SK-N-SH (cell line): ENCODE results near the gene ZFAND2A. TPM values are rescaled to one million over a fixed set of nuclear protein-coding genes. Genes with fewer than 3 reads are reported as not detected.
A peak's percentile ranks its signal among the peaks of the same experiment; 100 is the strongest.

Experiments
- CTCF ChIA-PET: fragments of 300-600, 350-600 bp; formaldehyde crosslinking; extraction: SDS; loops from one replicate; lab custom pipeline; 2021; lab: Yijun Ruan, JAX
- POLR2A ChIA-PET: fragments of 350-600 bp; sonication (Branson Sonifier 250); formaldehyde crosslinking; extraction: SDS; loops from one replicate; lab custom pipeline; 2020; ENCODE audit warnings: antibody characterized with exemption, inconsistent platforms; lab: Yijun Ruan, JAX
- DNase-seq: peaks from one replicate; pipeline ENCODE4 v3.0.0; 2012
- H2AFZ ChIP-seq: fragments of 200-600 bp; sonication (generic); 2 replicates; pipeline ENCODE4 v1.8.1; 2016; ENCODE audit warnings: antibody characterized with exemption, mild to moderate bottlenecking, low read depth
- H3F3A ChIP-seq: fragments of 200-600 bp; sonication (generic); replicated peaks from 2 replicates; pipeline ENCODE3; 2016; ENCODE audit warnings: antibody characterized with exemption, mild to moderate bottlenecking; ENCODE audit not compliant: insufficient read depth
- H3K27ac ChIP-seq, 2 experiments: fragments of 200-500 bp in 1 of 2; fragments of 200-600 bp in 1 of 2; sonication (Bioruptor generic) in 1 of 2; sonication (generic), shearing (Covaris generic) in 1 of 2; 2 replicates each; pipeline versions ENCODE4 v1.5.1 to v1.6.1; 2014 to 2016; ENCODE audit warnings: low read depth in 2 of 2, inconsistent platforms in 1 of 2, low read length in 1 of 2, mild to moderate bottlenecking in 1 of 2, mixed read lengths in 1 of 2
- H3K27me3 ChIP-seq: fragments of 200-600 bp; sonication (generic), shearing (Covaris generic); 2 replicates; pipeline ENCODE4 v1.6.1; 2016; ENCODE audit warnings: mixed run types; ENCODE audit not compliant: insufficient read depth
- H3K36me3 ChIP-seq, 2 experiments: fragments of 200-500 bp in 1 of 2; fragments of 200-600 bp in 1 of 2; sonication (Bioruptor generic) in 1 of 2; sonication (generic) in 1 of 2; replicated peaks in 1 of 2; 2 replicates each; pipeline versions ENCODE3 to v1.5.1; 2014 to 2016; ENCODE audit warnings: low read length in 1 of 2, mild to moderate bottlenecking in 1 of 2; ENCODE audit not compliant: insufficient read depth in 2 of 2, control insufficient read depth in 1 of 2
- H3K4me1 ChIP-seq, 2 experiments: fragments of 200-500 bp in 1 of 2; fragments of 200-600 bp in 1 of 2; sonication (Bioruptor generic) in 1 of 2; sonication (generic), shearing (Covaris generic) in 1 of 2; 2 replicates each; pipeline versions ENCODE4 v1.5.1 to v1.6.1; 2014 to 2016; ENCODE audit warnings: low read depth in 1 of 2, low read length in 1 of 2, mixed run types in 1 of 2; ENCODE audit not compliant: insufficient read depth in 2 of 2, control insufficient read depth in 1 of 2
- H3K4me2 ChIP-seq: fragments of 200-600 bp; sonication (generic), shearing (Covaris generic); 2 replicates; pipeline ENCODE4 v1.6.1; 2017; ENCODE audit warnings: mixed run types
- H3K4me3 ChIP-seq, 2 experiments: fragments of 200-500 bp in 1 of 2; fragments of 200-600 bp in 1 of 2; sonication (Bioruptor generic) in 1 of 2; sonication (generic), shearing (Covaris generic) in 1 of 2; 2 replicates each; pipeline versions ENCODE4 v1.5.1 to v1.8.1; 2014 to 2016; ENCODE audit warnings: low read depth in 2 of 2, inconsistent platforms in 1 of 2, low read length in 1 of 2, mild to moderate bottlenecking in 1 of 2, mixed read lengths in 1 of 2, moderate library complexity in 1 of 2
- H3K79me2 ChIP-seq: fragments of 200-600 bp; sonication (generic); 2 replicates; pipeline ENCODE4 v1.8.1; 2017; ENCODE audit warnings: mild to moderate bottlenecking; ENCODE audit not compliant: insufficient read depth
- H3K9ac ChIP-seq: fragments of 200-600 bp; sonication (generic); 2 replicates; pipeline ENCODE4 v1.6.1; 2017; ENCODE audit warnings: mixed run types
- H3K9me2 ChIP-seq: fragments of 200-600 bp; sonication (generic); 2 replicates; pipeline ENCODE4 v1.6.1; 2017; ENCODE audit warnings: mixed run types
- H3K9me3 ChIP-seq: fragments of 200-600 bp; sonication (generic); 2 replicates; pipeline ENCODE4 v1.6.1; 2017; ENCODE audit warnings: mixed run types, mild to moderate bottlenecking, moderate library complexity
- H4K20me1 ChIP-seq: fragments of 200-600 bp; sonication (generic); 2 replicates; pipeline ENCODE4 v1.6.1; 2017; ENCODE audit warnings: mild to moderate bottlenecking, mixed run types; ENCODE audit not compliant: insufficient read depth
- CHD2 ChIP-seq: fragments of 150-350 bp; IDR thresholded peaks from 2 replicates; pipeline ENCODE4 v1.6.1; 2018; ENCODE audit warnings: low read length; ENCODE audit not compliant: partially characterized antibody
- ELF1 ChIP-seq: IDR thresholded peaks from 2 replicates; pipeline ENCODE4 v1.4.0; 2012
- EP300 ChIP-seq, 2 experiments: IDR thresholded peaks; 2 replicates each; pipeline versions ENCODE4 v1.4.0 to v1.6.1; 2012; ENCODE audit warnings: borderline replicate concordance in 1 of 2, low read depth in 1 of 2, low read length in 1 of 2
- FOSL2 ChIP-seq: IDR thresholded peaks from 2 replicates; pipeline ENCODE4 v1.4.0; 2012; ENCODE audit warnings: low read depth, mild to moderate bottlenecking, moderate library complexity, borderline replicate concordance
- FOXJ3 ChIP-seq: sonication (generic); formaldehyde crosslinking; IDR thresholded peaks from 2 replicates; pipeline ENCODE4 v1.5.1; 2020; ENCODE audit warnings: mild to moderate bottlenecking, missing genetic modification reagents
- GABPA ChIP-seq: IDR thresholded peaks from 2 replicates; pipeline ENCODE4 v1.4.0; 2012; ENCODE audit warnings: low read depth, mild to moderate bottlenecking
- MXI1 ChIP-seq: IDR thresholded peaks from 2 replicates; pipeline ENCODE4 v1.6.1; 2012; ENCODE audit warnings: mild to moderate bottlenecking, low read depth, low read length, improper control_type of control experiment
- NRF1 ChIP-seq: IDR thresholded peaks from 2 replicates; pipeline ENCODE4 v1.6.1; 2012; ENCODE audit warnings: low read depth, mild to moderate bottlenecking, low read length
- POLR2AphosphoS5 ChIP-seq: IDR thresholded peaks from 2 replicates; pipeline ENCODE4 v1.6.1; 2012; ENCODE audit warnings: low read depth, low read length
- RAD21 ChIP-seq: IDR thresholded peaks from 2 replicates; pipeline ENCODE4 v1.6.1; 2012; ENCODE audit warnings: mild to moderate bottlenecking, low read length
- RFX5 ChIP-seq: IDR thresholded peaks from 2 replicates; pipeline ENCODE4 v1.6.1; 2012; ENCODE audit warnings: mild to moderate bottlenecking, improper control_type of control experiment, low read length
- SIN3A ChIP-seq: IDR thresholded peaks from 2 replicates; pipeline ENCODE4 v1.6.1; 2012; ENCODE audit warnings: low read depth, mild to moderate bottlenecking, low read length, moderate library complexity, borderline replicate concordance
- TAF1 ChIP-seq: IDR thresholded peaks from 2 replicates; pipeline ENCODE4 v1.6.1; 2012; ENCODE audit warnings: low read depth, mild to moderate bottlenecking, low read length, moderate library complexity, borderline replicate concordance
- TCF12 ChIP-seq: IDR thresholded peaks from 2 replicates; pipeline ENCODE4 v1.4.0; 2012
- YY1 ChIP-seq: IDR thresholded peaks from 2 replicates; pipeline ENCODE4 v1.4.0; 2012; ENCODE audit warnings: low read depth, mild to moderate bottlenecking
- WGBS: methylation state at CpG from one replicate; pipeline ENCODE4 v1.1.6; 2017; ENCODE audit warnings: low lambda C conversion rate; 5-methylcytosine and 5-hydroxymethylcytosine counted together
- polyA plus RNA-seq, 3 experiments: library from polyadenylated mRNA; depleted of rRNA; stranded (reverse); fragments of >200 nt; gene quantifications; 2 replicates each; pipeline ENCODE4 v1.2.3, GENCODE V29; 2012
- TF ChIP-seq, protein P1 (sequence below): IDR thresholded peaks from 2 replicates; pipeline ENCODE4 v1.6.1; 2012; ENCODE audit warnings: mild to moderate bottlenecking, low read depth, low read length, moderate library complexity
- TF ChIP-seq, protein P2 (sequence below): IDR thresholded peaks from 2 replicates; pipeline ENCODE4 v1.4.0; 2012; ENCODE audit warnings: low read depth, borderline replicate concordance
- TF ChIP-seq, protein P3 (sequence below): fragments of 150-350 bp; IDR thresholded peaks from 2 replicates; pipeline ENCODE4 v1.6.1; 2016; ENCODE audit warnings: mild to moderate bottlenecking, low read depth, low read length
- TF ChIP-seq, protein P4 (sequence below): IDR thresholded peaks from 2 replicates; pipeline ENCODE4 v1.4.0; 2012; ENCODE audit warnings: low read depth
- TF ChIP-seq, protein P5 (sequence below): fragments of 200-600 bp; sonication (generic); IDR thresholded peaks from 2 replicates; pipeline ENCODE4 v1.6.1; 2017; ENCODE audit warnings: antibody characterized with exemption, mild to moderate bottlenecking, moderate library complexity

ZFAND2A gene, protein sequence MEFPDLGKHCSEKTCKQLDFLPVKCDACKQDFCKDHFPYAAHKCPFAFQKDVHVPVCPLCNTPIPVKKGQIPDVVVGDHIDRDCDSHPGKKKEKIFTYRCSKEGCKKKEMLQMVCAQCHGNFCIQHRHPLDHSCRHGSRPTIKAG
- 38.9 and 48.5 TPM in 2 replicates for polyA plus RNA-seq (2012; rRNA removed)
- 35.7 and 38.9 TPM in 2 replicates for polyA plus RNA-seq (2012; cell fraction: cytosol; rRNA removed)
- 53.1 and 58.2 TPM in 2 replicates for polyA plus RNA-seq (2012; cell fraction: nucleus; rRNA removed)

DNA sequence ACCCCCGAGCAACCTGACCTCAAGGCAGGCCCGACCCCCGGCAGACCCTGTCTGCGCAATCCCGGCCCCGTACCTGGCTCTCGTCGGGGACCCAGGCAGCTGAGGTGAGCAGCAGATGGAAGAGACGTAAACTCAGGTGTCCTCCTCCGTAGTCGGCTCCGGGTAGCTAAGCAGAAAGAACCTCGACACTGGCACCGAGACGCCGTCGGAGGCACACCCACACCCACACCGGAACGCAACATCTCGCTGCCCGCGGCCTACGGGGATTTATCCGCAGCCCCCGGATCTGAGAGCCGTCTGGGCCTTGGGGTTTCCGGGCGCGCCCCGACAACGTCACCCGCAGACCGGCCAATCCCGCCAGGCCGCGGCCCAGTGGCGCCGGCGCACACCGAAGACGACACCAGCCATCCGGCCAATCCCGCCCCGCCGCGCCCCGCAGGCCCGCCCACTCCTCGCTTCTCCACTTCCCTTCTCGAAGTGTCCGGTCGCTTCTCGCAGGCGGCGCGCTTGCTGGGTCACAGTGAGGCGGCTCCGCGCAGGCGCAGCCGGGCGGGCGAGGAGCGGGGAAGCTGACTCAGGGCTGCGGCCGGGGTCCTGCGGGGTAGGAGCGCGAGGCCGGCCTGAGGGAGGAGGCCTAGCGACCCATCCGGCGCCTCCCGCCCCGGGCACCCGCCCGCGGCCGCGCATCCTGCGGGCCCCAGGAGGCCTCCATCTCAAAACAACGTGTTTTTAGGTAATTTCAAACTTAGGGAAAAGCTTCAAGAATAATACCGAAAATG is at the start of gene ZFAND2A:
TSS of gene ZFAND2A (minus strand) at position 306 of the 779 bp plus-strand sequence. CDS start 1,984 bp downstream, outside the sequence.
- Histone ChIP-seq H3K9me3 (no peaks in the 10 kb centered on the region), H3K4me1 (peaks cover 14 to 16% of the 10 kb centered on the region in 2 experiments), H3K9ac (peak within 1 kb of the TSS; percentile 93), H3K36me3 (peaks cover 38 to 42% of the 10 kb centered on the region in 2 experiments), H3K27ac (peak within 1 kb of the TSS; percentile 81 to 94), H3K9me2 (no peaks in the 10 kb centered on the region), H3K79me2 (peaks cover 61% of the 10 kb centered on the region), H4K20me1 (no peaks in the 10 kb centered on the region; the same call in 1 of the 2 replicates), H3F3A (peaks cover 3% of the 10 kb centered on the region)
- POLR2A ChIA-PET, result interaction anchor here (0.6 to 0.9 kb wide), 3 partner anchors 8 to 22 kb away, joined by 3 read pairs; no protein-coding TSS in a partner anchor
- CTCF ChIA-PET, result interaction anchor here (0.8 to 3.2 kb wide), 10 partner anchors 10 to 272 kb away, joined by 3 to 22 read pairs (median 5); no protein-coding TSS in a partner anchor
- WGBS, result 0% methylated on average over 23 of the region's 83 CpGs
- DNase-seq, result peak; percentile 100
- TF ChIP-seq POLR2AphosphoS5 (peak; percentile 87), SIN3A (peak; percentile 73; the same call in 1 of the 2 replicates), MXI1 (peak; percentile 78; the same call in 1 of the 2 replicates), TAF1 (peak; percentile 88), TCF12 (no peak), FOXJ3 (no peak), RFX5 (peak; percentile 75), FOSL2 (no peak), CHD2 (peak; percentile 98), GABPA (peak; percentile 82), NRF1 (peak; percentile 94), YY1 (0 out of 2 replicates have a peak, but pooled peaks have one; percentile 14), ELF1 (peak; percentile 94), RAD21 (no peak), EP300 (IDR thresholded peaks at IDR 0.05; ENCODE audit: borderline replicate concordance in 1 of 2, low read depth in 1 of 2, low read length in 1 of 2) (peak in 1 of 2 experiments; percentile 87; a peak in 2 of 4 replicates)
- TF ChIP-seq, protein P1, sequence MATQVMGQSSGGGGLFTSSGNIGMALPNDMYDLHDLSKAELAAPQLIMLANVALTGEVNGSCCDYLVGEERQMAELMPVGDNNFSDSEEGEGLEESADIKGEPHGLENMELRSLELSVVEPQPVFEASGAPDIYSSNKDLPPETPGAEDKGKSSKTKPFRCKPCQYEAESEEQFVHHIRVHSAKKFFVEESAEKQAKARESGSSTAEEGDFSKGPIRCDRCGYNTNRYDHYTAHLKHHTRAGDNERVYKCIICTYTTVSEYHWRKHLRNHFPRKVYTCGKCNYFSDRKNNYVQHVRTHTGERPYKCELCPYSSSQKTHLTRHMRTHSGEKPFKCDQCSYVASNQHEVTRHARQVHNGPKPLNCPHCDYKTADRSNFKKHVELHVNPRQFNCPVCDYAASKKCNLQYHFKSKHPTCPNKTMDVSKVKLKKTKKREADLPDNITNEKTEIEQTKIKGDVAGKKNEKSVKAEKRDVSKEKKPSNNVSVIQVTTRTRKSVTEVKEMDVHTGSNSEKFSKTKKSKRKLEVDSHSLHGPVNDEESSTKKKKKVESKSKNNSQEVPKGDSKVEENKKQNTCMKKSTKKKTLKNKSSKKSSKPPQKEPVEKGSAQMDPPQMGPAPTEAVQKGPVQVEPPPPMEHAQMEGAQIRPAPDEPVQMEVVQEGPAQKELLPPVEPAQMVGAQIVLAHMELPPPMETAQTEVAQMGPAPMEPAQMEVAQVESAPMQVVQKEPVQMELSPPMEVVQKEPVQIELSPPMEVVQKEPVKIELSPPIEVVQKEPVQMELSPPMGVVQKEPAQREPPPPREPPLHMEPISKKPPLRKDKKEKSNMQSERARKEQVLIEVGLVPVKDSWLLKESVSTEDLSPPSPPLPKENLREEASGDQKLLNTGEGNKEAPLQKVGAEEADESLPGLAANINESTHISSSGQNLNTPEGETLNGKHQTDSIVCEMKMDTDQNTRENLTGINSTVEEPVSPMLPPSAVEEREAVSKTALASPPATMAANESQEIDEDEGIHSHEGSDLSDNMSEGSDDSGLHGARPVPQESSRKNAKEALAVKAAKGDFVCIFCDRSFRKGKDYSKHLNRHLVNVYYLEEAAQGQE, result peak; percentile 49; the same call in 1 of the 2 replicates
- TF ChIP-seq, protein P2, sequence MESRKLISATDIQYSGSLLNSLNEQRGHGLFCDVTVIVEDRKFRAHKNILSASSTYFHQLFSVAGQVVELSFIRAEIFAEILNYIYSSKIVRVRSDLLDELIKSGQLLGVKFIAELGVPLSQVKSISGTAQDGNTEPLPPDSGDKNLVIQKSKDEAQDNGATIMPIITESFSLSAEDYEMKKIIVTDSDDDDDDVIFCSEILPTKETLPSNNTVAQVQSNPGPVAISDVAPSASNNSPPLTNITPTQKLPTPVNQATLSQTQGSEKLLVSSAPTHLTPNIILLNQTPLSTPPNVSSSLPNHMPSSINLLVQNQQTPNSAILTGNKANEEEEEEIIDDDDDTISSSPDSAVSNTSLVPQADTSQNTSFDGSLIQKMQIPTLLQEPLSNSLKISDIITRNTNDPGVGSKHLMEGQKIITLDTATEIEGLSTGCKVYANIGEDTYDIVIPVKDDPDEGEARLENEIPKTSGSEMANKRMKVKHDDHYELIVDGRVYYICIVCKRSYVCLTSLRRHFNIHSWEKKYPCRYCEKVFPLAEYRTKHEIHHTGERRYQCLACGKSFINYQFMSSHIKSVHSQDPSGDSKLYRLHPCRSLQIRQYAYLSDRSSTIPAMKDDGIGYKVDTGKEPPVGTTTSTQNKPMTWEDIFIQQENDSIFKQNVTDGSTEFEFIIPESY, result peak; percentile 95
- TF ChIP-seq, protein P3, sequence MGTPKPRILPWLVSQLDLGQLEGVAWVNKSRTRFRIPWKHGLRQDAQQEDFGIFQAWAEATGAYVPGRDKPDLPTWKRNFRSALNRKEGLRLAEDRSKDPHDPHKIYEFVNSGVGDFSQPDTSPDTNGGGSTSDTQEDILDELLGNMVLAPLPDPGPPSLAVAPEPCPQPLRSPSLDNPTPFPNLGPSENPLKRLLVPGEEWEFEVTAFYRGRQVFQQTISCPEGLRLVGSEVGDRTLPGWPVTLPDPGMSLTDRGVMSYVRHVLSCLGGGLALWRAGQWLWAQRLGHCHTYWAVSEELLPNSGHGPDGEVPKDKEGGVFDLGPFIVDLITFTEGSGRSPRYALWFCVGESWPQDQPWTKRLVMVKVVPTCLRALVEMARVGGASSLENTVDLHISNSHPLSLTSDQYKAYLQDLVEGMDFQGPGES, result peak; percentile 61
- TF ChIP-seq, protein P4, sequence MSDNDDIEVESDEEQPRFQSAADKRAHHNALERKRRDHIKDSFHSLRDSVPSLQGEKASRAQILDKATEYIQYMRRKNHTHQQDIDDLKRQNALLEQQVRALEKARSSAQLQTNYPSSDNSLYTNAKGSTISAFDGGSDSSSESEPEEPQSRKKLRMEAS, result peak; percentile 43
- TF ChIP-seq, protein P5, sequence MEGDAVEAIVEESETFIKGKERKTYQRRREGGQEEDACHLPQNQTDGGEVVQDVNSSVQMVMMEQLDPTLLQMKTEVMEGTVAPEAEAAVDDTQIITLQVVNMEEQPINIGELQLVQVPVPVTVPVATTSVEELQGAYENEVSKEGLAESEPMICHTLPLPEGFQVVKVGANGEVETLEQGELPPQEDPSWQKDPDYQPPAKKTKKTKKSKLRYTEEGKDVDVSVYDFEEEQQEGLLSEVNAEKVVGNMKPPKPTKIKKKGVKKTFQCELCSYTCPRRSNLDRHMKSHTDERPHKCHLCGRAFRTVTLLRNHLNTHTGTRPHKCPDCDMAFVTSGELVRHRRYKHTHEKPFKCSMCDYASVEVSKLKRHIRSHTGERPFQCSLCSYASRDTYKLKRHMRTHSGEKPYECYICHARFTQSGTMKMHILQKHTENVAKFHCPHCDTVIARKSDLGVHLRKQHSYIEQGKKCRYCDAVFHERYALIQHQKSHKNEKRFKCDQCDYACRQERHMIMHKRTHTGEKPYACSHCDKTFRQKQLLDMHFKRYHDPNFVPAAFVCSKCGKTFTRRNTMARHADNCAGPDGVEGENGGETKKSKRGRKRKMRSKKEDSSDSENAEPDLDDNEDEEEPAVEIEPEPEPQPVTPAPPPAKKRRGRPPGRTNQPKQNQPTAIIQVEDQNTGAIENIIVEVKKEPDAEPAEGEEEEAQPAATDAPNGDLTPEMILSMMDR, result no peak
- TF ChIP-seq, all 33 proteins: peak for 15
- H3K4me2 ChIP-seq, result peak within 1 kb of the TSS; percentile 96
- peak within 1 kb of the TSS; percentile 67 for H2AFZ ChIP-seq
- peak within 1 kb of the TSS; percentile 91 to 97 for H3K4me3 ChIP-seq
- no peaks in the 10 kb centered on the region for H3K27me3 ChIP-seq
